ENCODE measurements around the gene STXBP6. TPM values are rescaled to one million over a fixed set of nuclear protein-coding genes. Genes with fewer than 3 reads are reported as not detected.

STXBP6 gene
- total RNA-seq, 1 donor: 0.27 TPM

GRCh38 chr14:24848102-24848790 is 201.7 kb downstream of the STXBP6 start:
- TF ChIP-seq CTCF (IDR thresholded peaks at IDR 0.05; ENCODE audit: insufficient read depth, low read length): no peak
- peak; percentile 43 for DNase-seq (ENCODE audit: low read depth)

GRCh38 chr14:24847568-24848095 is 202.3 kb downstream of the STXBP6 start:
- peak; percentile 18 for DNase-seq (ENCODE audit: low read depth)
- H3K4me3 ChIP-seq (ENCODE audit: low read depth, low read length): no peak overlapping the region
- no peak for TF ChIP-seq CTCF (IDR thresholded peaks at IDR 0.05; ENCODE audit: insufficient read depth, low read length)

More at GRCh38 chr14:24848102-24848790, 201.7 kb downstream of the STXBP6 start:
- no peak overlapping the region for H3K4me3 ChIP-seq (ENCODE audit: low read depth, low read length)

GRCh38 chr14:24846261-24846660 is 203.7 kb downstream of the STXBP6 start:
- no peak for DNase-seq (ENCODE audit: low read depth)
- H3K4me3 ChIP-seq (ENCODE audit: low read depth, low read length): no peak overlapping the region
- no peak for TF ChIP-seq CTCF (IDR thresholded peaks at IDR 0.05; ENCODE audit: insufficient read depth, low read length)

GRCh38 chr14:24845851-24846250 is 204.1 kb downstream of the STXBP6 start:
- no peak for DNase-seq (ENCODE audit: low read depth)
- H3K4me3 ChIP-seq (ENCODE audit: low read depth, low read length): no peak overlapping the region
- no peak for TF ChIP-seq CTCF (IDR thresholded peaks at IDR 0.05; ENCODE audit: insufficient read depth, low read length)

GRCh38 chr14:24844011-24844410 is 205.9 kb downstream of the STXBP6 start:
- H3K4me3 ChIP-seq (ENCODE audit: low read depth, low read length): no peak overlapping the region
- DNase-seq (ENCODE audit: low read depth): no peak
- TF ChIP-seq CTCF (IDR thresholded peaks at IDR 0.05; ENCODE audit: insufficient read depth, low read length): no peak

GRCh38 chr14:24843494-24843893 is 206.5 kb downstream of the STXBP6 start:
- no peak overlapping the region for H3K4me3 ChIP-seq (ENCODE audit: low read depth, low read length)
- TF ChIP-seq CTCF (IDR thresholded peaks at IDR 0.05; ENCODE audit: insufficient read depth, low read length): no peak
- no peak for DNase-seq (ENCODE audit: low read depth)
